Dermis microvascular lymphatic vessel endothelial cell (primary cell): ENCODE results near the gene CDK17. TPM values are rescaled to one million over a fixed set of nuclear protein-coding genes. Genes with fewer than 3 reads are reported as not detected.
"Not testable (repeated sequence)": the region's sequence is repeated elsewhere in the genome, so short reads cannot be mapped to it uniquely, and the experiment has no call there.

Experiments used
- DNase-seq, 2 donors: peaks; one replicate each; pipeline versions ENCODE4 v3.0.0 to v3.0.0-alpha.2; 2010; ENCODE audit warnings: low read depth in 2 of 2
- total RNA-seq: library from RNA; depleted of rRNA; stranded (reverse); fragments of >200 nt; gene quantifications from 2 replicates; pipeline ENCODE4 v1.2.1, GENCODE V29; 2014

The CDK17 gene
- total RNA-seq: 99.9 and 131 TPM in 2 replicates

DNA sequence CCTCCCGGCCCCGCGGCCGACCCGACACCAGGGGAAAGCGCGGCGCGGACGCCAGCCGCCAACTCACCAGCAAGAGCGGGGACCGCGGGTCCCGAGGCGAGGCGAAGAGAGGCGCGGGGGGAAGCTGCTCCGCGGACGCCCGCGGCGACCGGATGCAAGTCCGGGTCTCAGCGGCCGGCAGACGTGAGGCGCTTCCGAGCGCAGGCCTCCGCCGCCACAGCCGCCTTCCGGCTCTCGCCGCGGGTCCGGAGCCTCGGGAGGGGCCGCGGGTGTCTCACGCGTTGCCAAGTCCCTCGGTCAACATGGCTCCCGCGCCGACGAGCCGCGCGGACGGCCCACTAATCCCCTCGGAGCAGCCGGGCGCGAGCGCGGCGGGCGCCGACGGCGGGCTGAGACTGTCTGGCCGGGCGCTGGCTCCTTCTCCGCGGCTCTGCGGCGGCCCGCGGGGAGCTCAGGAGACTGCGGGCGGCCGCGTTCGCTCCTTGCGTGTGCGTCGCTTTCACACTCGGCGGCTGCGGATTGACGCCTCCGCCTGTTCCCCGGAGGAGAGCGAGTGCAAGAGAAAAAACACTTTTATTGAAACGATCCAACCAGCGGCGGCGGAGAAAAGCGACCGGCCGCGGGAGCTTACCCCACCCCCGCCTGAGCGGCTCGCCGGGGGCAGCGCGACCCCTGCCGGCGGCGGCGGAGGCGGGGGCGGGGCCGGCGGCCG, at the start of gene CDK17:
Gene CDK17 (minus strand): TSS at position 521 of the 712 bp plus-strand sequence. CDS start 65,603 bp downstream, outside the sequence.
- peak; percentile 74 to 88 for DNase-seq

DNA sequence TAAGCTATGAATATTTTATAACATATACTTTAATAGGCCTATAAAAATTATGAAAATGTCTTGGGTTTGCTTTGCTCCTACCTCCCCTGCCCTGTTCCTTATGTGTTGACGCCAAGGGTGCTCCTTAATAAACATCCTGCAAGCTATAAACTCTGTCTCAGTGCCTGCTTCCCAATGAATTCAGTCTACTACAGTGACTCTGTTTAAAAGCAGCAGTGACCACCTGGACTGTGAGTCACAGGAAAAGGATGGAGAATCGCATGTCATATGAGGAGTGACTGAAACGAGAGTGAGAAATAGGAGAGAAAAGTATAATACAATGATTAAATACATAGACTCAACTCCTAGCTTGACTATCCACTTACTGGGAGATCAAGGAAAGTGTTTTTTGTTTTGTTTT, 48.1 kb upstream of the CDK17 start:
- peak; percentile 85 to 95 for DNase-seq

DNA sequence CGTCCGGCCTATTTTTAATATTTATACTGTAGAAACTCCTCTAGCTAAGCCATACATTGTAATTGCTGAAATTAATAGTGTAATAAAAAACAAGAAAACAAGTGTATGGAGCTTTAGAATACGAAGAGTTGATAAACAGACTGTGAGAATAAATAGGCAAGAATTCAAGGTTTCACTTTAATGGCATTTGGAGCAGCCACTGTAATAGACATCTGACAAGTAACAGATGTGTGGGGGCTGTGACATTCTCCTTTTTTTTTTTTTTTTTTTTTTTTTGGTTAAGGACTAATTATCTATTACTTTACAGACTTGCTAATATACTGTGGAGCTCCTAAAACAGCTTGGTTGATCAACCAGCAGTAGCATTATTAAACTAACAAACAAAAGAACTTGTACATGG, 47.0 kb upstream of the CDK17 start:
- no peak for DNase-seq

DNA sequence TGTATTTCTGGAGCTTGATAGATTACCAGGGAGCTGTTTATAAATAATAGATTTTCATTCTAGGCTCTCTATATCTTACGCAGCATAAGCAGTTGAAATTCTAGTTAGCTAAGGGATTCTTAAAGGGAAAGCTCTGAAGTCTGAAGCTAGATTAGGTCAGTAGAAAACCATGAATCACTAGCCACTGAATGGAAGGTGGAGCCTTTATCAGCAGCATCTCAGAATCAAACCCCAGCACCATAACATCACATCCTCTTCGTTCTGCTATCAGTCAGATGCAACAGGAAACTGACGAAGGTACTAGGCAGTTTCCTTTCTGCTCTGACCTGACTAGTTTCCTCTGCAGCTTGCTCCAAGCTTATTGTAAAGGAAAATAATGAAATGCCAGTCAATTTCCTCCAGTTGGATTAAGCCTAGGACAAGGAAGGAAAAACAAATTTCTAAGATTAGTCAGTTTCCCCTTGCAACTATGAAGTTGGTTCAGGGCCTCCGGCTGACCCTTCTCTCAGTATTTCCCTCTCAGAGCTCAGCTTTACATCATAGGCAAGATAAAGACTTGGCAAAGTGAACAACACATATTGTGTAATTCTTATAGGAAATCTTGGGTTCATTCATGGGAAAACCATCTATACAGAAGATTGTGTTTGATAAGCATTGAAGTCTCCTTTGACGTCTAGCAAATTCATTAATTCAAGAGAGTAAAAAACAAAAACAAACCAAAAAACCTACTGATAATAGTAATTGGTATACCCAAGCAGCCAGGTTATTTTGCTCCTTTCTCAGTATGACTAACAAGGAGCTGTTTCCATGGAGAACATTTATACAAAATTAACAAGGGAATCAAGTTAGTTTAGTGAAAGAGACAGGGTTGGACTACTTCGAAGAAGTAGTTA, 45.7 kb upstream of the CDK17 start:
- DNase-seq: peak; percentile 99 to 100

DNA sequence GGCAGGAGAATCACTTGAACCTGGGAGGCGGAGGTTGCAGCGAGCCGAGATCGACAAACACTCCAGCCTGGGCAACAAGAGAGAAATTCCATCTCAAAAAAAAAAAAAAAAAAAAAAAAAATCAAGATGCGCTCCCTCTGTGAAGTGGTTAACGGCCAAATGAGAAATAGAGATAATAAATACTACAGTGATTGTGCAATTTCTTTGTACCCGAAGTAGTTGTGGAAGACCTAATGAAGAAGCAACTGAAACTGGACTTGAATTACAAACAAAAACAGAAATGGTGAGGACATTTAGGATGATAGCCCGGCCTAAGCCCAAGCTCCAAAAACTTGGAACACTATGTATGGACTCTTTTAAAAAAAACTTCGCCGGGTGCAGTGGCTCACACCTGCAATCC, 44.2 kb upstream of the CDK17 start:
- DNase-seq: no peak

DNA sequence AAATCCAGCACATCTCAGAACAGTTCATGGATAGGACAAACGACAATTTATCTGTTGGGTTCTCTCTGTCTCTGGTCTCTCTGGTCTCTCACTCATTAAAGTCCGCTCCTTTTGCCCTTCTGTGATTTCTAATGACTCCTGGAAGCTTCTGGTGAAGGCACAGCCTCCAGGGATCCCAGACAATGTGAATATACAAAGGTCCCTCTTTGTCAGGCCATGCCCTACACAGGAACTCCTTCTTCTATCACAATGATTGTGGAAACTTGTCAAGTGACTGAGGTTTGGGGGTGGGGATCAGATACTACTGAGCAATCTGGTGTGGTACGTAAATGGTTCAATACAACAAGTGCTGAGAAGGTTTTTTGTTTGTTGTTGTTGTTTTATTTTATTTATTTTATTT, 42.7 kb upstream of the CDK17 start:
- no peak for DNase-seq

DNA sequence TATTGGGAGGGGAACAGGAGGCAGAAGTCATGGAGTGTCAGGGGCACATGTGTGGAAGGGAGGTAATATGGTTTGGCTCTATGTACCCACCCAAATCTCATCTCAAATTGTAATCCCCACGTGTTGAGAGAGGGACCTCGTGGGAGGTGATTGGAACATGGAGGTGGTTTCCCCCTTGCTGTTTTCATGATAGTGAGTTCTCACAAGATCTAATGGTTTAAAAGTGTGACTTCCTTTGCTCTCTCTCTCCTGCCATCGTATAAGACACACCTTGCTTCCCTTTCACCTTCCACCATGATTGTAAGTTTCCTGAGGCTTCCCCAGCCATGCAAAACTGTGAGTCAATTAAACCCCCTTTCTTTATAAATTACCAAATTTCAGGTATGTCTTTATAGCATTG, 41.6 kb upstream of the CDK17 start:
- no peak for DNase-seq

DNA sequence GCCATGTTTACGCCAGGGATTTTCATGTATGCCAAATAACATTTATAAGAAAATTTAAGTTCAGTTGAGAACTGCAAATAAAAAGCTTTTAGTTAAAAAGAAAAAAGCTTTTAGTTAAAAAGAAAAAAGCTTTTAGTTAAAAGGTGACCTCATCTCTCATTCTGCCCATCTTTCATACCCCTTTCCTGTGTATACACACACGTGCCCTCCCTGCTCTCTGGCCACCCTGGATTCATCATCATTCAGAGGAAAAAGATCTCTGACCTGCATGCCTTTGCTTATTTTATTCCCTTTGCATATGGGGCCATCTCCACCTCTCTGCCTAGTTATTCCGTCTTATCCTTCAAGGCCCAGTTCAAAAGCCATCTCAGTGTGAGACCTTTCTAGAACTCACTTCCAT, 38.1 kb upstream of the CDK17 start:
- peak; percentile 56 to 86 for DNase-seq

DNA sequence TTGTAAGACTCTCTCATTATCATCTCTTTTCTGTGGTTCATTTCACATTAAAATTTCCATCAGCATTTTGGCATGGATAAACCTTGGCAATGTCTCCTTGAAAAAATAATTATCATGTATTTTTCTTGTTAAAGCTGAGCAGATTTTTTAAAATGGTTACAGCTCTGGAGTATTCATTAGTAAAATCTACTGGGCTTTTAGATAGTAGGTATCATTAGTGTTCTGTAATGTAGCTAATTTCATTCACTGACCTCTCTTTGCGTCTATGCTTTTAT, 36.9 kb upstream of the CDK17 start:
- no peak for DNase-seq

DNA sequence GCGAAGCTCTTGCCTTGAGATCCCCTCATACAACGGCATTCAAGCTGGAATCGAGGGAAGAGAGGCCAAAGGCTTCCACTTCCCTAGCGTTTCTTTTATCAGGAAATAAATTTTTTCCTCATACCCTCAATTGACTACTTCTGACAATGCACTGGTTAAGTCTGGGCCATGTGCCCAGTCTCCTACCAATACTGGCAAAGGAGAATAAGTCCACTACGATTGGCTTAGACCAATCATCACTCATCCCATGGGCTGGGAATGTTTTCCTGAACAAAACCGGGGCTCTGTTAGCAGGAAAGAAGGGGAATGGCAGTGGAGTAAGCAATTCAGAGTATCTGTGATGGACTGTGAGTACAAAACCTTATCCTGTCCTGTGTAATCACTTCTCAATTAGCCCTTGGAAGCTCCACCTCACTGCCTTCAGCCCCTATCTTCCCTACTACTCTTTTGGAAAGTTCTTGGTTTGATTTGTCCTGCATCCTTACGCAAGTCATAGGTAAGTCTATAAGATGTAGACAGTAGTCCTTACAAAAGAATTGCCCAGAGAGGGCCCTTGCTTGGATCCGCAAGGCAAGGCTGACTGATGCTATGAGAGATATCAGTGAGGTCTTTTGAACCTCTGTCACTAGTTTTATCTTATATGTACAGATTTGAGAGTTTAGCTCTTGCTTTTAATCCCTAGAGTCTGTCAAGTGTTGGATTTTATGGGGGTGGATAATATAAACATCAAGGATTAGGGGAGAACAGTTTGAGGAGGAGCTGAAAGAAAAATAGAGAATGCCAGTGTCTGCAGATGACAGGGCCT, 36.3 kb upstream of the CDK17 start:
- peak; percentile 70 to 93 for DNase-seq

DNA sequence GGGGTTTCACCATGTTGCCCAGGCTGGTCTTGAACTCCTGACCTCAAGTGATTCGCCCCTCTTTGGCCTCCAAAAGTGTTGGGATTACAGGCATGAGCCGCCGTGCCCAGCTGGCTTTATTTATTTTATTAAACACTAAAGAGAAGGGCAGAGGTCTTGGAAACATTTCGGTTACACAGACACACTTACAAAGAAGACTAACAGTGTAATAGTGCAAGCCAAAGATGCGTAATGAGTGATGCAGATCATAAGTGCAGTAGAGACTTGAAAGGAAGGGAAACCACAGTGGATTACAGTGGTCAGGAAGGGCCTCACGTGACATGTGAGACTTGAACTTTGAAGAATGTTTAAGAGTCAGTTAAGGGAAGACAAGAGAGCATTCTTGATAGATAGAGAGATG, 33.9 kb upstream of the CDK17 start:
- DNase-seq: peak in 1 of 2 donors; percentile 22

DNA sequence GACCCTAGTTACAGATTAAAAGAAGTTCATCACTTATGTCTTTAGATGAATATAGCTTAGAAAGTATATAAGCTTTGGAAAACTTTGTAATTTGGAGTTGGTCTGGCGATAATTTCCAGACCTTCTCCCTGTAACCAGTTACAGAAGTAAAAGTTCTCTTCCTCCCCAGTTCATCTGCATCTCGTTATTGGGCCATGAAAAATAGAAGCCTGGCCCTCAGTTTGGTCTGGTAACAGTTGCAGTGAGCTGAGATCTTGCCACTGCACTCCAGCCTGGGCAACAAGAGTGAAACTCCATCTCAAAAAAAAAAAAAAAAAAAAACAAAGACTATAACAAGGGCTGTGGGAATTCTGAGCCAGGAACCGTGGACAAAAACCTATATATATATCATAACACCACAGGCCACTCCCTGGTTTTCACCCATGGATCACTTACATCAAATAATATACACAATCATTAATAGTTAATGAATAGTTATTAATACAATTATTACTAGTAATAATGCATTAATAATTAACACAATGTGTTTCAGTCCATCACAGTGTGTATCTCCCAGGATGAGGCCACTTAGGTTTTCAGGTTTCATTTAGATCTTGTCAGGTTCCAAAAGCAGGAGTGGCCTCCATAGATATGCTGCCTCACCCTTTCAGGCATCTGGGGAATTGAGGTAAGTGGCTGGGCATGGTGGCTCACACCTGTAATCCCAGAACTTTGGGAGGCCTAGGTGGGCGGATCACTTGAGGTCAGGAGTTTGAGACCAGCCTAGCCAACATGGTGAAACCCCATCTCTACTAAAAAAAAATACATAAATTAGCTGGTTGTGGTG, 32.5 kb upstream of the CDK17 start:
- DNase-seq: not testable (repeated sequence)

DNA sequence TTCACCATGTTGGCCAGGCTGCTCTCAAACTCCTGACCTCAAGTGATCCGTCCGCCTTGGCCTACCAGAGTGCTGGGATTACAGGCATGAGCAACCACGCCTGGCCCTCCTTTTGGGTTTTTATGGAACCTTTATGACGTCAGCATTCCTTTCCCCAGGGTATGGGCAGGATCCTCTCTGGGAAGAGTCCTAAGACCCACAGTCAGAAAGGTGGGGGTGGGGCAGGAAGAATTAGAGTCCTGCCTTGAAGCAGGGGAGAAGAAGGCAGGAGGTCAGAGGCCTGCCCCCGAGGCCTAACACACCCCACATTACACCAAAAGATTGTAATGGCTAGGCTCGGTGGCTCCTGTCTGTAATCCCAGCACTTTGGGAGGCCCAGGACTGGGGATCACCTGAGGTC, 30.8 kb upstream of the CDK17 start:
- no peak for DNase-seq

DNA sequence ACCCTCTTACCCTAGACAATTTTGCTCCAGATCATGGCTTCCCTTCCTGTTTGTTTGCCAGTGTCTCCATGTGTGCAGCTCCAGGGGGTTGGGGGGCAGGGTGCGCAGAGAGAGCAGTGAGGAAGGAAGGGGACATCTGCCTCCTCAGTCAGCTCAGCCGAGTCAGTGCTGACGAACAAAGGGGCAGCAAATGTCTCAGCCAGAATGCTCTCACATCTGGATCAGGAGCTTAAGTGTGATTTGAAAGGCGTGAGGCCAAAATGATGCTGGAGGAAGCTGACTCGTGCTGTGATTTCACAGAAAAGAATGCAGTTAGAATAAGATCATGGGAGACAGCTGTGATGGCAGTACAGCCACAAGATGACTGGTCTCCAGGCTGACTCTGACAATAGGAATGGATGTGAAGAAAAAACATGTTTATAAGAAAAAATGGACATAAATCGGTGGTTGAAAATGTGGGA, 27.1 kb upstream of the CDK17 start:
- DNase-seq: peak; percentile 69 to 99

DNA sequence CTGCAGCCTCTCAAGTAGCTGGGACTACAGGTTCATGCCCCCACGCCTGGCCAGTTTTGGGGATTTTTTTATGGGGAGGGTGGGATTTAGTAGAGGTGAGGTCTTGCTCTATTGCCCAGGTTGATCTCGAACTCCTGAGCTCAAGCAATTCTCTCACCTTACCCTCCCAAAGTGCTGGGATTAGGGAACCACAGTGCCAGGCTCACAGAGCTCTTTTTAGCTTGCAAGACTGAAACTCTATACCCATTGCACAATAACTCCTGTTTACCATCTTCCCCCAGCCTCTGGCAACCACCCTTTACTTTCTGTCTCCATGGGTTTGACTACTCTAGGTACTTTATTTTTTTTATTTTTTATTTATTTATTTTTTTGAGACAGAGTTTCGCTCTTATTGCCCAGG, 25.7 kb upstream of the CDK17 start:
- DNase-seq: no peak

DNA sequence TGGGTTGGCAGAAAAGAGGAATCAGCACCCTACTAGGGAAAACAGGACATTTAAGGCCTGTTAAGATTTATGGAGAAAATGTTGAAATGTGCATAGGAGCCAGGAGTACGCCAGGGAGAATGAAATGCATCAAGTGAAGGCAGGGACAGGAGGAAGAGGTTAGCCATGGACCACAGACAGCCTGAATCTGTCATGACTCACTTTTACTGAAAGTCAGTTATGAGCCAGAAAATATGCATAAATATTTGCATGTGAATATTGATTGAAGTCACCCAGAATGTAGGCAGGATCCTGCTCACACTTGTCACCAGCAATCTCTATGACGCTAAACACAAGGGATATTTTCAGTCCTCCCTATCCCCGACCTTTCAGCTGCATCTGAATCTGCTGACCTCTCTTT, 25.1 kb upstream of the CDK17 start:
- DNase-seq: peak in 1 of 2 donors; percentile 49

DNA sequence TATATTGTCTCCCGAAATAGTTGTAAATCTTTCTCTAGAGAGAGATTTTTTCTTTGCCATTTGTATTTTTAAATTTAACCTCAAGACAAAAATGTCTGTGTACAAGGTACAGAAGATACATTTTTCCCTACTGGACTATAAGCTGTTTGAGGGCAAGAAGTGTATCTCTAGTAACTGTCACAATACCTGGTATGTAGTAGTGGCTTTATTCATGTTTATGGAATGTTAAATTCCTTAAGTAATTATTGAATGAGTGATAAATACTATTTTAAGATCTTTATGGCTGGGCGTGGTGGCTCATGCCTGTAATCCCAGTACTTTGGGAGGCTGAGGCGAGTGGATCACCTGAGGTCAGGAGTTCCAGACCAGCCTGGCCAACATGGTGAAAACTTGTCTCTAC, 24.4 kb upstream of the CDK17 start:
- no peak for DNase-seq

DNA sequence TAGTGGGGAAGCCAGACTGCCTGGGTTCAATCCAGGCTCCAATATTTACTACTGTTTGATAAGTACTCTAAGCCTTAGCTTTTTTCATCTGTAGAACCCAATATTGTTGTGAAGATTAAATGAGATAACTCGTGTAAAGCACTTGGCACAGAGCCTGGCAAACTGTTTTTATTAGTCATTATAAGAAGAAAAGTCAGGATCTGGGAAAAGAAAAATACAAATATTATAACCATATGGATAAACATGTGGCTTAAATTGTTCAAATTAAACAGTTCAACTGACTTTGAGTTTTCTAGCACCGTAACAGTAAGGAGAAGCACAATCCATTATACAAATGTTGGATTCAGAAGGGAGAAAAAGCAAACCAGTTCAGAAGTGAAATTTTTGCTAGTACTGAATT, 22.0 kb upstream of the CDK17 start:
- DNase-seq: peak in 1 of 2 donors; percentile 84

DNA sequence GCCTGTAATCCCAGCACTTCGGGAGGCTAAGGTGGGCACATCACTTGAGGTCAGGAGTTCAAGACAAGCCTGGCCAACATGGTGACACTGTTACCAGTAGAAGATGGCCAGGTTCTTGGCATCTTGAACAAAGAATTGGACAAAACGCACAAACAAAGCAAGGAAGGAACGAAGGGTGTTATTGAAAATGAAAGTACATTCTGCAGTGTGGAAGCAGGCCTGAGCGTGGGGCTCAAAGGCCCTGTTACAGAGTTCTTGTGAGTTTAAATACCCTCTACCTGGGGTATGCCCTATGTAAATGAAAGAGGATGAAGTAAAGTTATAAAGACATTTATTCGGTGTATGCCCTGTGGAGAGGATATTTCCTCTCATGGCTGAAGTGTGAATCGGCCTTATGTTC, 20.8 kb upstream of the CDK17 start:
- DNase-seq: peak in 1 of 2 donors; percentile 26

DNA sequence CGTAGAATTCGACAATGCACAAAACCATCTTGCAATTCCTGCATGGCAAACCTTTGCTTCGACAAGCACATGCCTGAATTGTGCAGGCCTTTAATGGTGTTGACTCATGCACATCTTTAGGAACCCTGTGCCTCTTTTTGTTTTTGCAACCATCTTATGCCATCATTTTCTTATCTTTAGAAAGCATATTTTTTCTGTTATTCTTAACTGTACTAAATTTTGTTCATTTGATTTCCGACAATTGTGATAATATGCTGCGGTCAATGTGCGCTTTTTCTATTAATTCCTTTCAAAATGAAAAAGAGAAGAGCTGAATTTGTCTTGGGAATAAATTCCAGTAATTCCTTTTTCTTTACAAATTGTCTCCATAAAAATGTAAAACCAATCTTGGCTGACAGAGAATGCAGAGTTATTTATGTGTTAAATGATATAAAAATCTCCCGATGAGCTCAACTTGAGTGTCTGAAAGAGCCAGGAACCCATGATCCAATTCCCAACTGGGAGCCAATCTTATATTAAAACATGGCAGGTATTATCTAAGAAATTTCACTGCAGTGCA, 20.1 kb upstream of the CDK17 start:
- peak in 1 of 2 donors; percentile 77 for DNase-seq
